GM19193 (cell line): ENCODE data around the gene RFC5.
A peak's percentile ranks its signal among the peaks of the same experiment; 100 is the strongest.

Experiments used
- POLR2A ChIP-seq: IDR thresholded peaks from 4 replicates; pipeline ENCODE4 v1.6.1; 2011; ENCODE audit not compliant: insufficient read depth, insufficient read length; ENCODE audit errors: extremely low read depth

Gene RFC5, protein sequence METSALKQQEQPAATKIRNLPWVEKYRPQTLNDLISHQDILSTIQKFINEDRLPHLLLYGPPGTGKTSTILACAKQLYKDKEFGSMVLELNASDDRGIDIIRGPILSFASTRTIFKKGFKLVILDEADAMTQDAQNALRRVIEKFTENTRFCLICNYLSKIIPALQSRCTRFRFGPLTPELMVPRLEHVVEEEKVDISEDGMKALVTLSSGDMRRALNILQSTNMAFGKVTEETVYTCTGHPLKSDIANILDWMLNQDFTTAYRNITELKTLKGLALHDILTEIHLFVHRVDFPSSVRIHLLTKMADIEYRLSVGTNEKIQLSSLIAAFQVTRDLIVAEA

DNA sequence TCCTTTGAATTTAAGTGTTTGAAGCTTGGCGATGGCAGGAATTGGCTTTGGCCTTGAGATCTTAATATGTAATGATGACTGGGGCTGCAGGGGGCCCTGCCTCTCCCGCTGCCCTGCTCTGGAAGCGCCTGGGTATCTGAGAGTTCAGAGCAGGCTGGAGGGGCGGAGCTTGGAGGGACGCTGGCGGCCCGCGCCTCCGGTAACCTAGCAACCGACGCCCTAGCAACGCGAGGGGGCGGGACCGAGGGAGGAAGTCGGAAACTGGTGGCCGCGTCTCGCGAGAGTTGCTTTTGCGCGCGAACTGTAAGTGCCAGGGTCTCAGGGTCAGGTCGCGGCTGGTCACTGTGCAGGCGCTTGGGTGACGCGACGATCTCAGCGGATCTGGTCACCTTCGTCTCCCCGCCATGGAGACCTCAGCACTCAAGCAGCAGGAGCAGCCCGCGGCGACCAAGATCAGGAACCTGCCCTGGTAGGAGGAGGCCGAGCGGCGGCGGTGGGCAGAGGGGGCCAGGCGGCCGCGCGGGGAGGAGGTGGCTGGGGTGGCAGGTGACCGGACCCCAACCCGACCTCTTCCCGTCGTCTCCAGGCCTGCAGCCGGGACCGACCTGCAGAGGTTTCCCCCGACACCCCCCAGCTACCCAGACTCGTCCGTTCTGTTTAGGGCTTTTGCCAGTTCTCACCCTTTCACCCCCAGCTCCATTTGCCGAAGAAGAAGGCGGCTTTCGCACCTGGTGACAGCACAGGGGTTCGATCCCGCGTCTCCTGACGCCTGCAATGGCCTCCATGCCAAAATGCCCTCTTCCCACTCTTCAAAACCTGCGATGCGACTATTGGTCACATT lies at the start of gene RFC5:
RFC5 (plus strand) TSS at position 280 of the 841 bp plus-strand sequence; CDS start at position 405, 125 bp downstream.
- peak; percentile 91 for TF ChIP-seq POLR2A

DNA sequence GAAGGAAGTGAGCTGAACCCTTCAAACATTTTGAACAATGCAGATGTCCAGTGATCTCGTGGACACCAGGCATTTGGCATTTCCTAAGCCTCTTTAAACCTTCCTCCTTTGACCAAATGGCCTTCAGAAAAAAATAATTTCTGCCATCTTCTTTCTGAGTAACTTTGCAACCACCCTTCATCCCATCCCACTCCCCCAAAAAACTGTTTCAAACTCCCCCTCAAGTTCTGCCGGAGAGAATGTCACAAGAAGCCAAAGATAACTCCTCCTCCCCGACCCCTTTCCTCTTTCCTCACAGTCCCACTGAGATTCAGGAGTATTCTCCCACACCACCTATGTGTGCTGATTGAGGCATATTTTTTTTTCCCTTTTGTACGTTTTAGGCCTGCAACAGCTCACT lies 49.5 kb upstream of the RFC5 start:
- no peak for TF ChIP-seq POLR2A

DNA sequence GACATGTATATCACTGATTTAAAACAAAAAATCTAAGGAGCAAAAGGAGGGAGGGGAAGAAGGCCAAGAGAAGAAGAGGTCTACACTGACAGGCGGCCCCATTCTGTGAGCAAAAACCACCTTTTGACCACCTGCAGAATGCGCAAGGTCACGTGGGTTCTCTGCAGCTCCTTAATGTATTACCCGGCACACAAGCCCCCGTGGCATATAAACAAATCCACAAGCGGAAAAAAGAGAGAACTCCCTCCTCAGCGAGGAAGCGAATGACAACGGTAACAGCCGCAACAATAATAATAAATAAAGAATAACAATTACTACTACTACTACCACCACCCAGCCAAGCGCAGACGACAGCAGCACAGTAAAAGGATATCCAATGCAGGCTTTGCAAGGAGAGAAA lies 49.0 kb upstream of the RFC5 start:
- no peak for TF ChIP-seq POLR2A

DNA sequence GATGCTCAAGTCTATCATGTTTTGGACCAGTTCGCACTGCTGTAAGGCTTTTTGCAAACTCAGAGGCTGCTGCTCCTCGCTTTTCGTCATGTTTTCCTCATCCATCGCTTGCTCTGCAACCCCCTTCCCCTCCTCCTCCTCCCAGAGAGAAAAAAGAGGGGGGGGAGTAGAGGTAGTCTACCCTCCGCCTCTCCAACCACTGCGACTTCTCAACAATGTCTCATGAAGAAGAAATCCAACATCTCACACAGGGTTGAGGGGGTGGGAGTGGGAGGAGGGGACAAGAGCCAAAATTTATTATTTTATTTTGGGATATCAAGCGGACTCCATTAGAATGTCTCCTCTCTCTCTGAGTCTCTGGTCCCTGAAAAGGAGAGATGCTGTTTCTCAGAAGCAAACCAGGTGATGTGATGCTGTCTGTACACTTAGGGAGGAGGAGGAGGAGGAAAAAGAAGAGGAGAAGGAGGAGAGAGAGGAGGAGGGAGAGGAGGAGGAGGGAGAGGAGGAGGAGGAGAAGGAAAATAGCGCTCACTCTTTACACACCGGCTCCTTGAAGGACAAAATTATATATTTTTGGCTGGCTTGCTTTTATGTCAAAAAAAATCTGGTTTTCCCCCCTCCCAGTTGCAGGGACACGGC lies 48.2 kb upstream of the RFC5 start:
- TF ChIP-seq POLR2A, result no peak

DNA sequence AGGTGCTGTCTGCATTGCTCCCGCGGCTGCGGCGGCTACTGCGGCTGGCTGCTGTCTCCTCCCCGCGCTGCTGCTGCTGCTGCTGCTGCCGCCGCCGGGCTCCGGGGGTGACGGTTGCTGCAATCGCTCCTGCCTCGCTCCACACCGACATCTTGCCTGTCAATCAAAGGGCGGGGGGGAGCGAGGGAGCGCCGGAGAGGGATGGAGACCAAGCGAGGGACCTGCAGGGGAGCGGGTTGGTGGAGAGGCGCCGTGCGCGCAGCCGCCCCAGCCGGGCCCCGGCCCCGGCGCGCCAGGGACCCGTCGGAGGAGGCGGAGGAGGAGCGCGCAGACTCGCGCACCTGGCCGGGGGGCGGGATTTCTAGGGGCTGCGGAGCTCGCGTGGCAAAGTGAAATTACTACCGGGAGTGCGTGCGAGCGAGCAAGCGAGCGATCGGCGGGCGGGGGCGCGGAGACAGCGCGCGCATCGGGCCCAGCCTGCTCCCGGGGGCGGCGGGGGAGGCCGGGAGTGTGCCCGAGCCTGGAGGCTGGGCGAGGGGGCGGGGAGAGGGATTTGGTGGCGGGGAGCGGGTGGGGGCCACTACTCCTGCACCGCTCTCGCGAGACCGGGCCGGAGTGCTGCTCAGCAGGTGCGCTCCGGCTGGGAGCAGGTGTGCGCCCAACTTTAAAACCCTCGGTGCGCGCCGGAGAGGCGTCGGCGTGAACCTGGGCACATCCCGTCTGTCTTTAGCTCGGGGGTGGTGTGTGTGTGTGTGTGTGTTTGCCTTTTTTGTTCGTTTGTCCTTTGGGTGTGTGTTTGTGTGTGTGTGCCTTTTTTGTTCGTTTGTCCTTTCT lies 47.5 kb upstream of the RFC5 start, which contains the start of gene KSR2:
KSR2 (minus strand) TSS at position 165 of the 834 bp plus-strand sequence. CDS start 735 bp downstream, outside the sequence.
- TF ChIP-seq POLR2A, result peak; percentile 21

DNA sequence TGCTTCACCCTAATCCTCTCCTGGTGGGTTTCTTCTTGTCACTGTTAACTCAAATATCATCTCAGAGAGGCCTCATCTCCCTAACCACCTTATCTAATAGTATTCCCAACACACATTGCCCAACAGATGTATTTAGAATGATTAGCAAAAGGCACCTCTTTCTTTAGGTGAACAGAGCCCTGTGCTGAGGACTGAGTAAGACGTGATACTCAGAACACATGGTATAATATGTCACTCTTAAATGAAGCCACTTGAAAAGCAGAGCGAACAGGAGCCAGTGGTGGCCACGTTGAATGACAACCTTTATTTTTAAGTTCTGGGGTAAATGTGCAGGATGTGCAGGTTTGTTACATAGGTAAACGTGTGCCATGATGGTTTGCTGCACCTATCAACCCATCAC lies 46.2 kb upstream of the RFC5 start:
- no peak for TF ChIP-seq POLR2A

DNA sequence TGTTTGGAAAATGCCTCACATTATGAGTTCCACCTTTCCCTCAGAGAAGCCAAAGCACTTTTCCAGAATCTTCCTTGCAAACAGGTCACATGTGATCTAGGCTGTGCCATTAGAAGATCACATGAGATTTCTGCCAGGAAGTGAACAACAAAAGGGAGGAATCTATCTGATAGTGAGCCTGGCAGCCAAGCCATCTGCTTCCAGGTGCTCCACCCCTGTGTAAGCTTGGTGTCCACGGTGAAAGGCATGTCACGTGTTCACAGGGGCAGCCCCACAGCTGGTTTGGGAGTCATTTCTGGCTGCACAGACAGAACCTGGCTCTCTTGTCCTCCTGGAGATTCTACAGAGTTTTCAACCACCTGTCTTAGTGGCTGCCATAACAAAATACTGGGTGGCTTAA lies 44.2 kb upstream of the RFC5 start:
- TF ChIP-seq POLR2A, result no peak

DNA sequence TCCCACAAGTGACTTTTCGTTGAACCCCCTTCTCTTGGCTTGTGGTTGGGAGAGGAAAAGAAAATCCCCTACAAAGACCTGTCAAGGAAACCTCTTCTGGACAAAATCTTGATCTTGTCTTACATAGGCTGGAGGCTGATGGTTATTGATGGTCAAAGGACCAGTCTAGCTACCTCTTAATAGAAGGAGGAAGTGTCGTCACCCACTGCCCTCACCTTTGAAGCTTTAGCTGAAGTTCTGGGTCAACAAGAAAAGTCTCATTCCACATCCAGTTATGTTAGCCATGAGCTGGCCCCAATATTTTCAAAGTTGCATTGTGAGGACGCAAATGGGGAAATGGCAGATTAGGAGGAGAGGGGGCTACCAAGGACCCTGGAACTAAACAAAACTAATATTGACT lies 41.5 kb upstream of the RFC5 start:
- no peak for TF ChIP-seq POLR2A

DNA sequence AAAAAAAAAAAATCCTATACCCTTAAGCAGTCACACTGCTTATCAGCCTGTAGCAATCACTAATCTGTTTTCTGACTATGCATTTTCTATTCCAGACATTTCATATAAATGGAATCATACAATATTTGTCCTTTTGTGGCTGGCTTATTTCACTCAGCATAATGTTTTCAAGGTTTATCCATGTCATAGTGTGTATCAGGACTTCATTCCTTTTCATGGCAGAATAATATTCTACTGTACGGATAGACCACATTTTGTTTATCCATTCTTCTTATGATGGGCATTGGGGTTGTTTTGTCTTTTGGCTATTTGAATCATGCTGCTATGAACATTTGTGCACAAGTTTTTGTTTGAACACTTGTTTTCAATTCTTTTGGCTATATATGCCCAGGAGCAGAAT lies 39.1 kb upstream of the RFC5 start:
- no peak for TF ChIP-seq POLR2A

DNA sequence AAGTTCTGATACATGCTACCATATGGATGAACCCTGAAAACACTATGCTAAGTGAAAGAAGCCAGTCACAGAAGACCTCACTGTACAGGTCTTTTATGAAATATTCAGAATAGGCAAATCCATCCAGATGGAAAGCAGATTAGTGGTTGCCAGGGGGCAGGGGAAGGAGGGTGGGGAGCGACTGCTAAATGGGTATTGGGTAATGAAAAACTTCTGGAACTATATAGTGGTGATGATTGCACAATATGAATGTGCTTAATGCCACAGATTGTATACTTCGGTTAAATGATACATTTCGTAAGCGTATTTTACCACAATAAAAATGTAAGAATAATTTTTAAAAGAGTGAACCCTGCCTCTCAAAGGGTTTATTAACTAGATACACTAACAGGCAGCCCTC lies 35.9 kb upstream of the RFC5 start:
- TF ChIP-seq POLR2A, result no peak

DNA sequence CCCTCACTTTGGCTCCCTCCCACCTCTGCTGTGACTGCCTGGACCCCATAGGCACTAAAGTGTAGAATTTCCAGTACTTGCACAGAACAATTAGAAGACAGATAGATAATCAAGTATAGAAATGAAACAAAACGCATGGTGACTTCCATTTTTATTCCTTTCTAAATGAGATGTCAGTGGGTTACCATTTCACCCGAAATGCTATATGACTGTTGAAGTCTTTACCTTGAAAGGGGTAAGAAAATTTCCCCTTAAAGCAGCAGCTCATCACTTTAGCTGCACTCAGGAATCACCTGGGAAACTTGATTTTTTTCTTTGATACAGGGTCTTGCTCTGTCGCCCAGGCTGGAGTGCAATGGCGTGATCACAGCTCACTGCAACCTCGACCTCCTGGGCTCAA lies 35.2 kb upstream of the RFC5 start:
- TF ChIP-seq POLR2A, result no peak

DNA sequence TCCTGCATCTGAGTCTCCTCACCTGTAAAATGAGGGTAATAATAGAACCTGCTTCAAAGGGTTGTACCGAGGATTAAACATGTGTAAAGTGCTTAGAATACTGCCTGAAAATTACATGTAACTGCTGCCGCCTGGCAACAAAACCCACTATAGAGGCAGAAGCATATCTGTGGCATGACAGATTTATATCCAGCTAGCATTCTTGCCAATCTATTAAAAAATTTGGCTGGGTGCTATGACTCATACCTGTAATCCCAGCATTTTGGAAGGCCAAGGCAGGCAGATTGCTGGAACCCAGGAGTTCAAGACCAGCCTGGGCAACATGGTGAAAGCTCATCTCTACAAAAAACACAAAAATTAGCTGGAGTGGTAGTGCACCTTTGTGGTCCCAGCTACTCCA lies 31.3 kb upstream of the RFC5 start:
- TF ChIP-seq POLR2A, result no peak

DNA sequence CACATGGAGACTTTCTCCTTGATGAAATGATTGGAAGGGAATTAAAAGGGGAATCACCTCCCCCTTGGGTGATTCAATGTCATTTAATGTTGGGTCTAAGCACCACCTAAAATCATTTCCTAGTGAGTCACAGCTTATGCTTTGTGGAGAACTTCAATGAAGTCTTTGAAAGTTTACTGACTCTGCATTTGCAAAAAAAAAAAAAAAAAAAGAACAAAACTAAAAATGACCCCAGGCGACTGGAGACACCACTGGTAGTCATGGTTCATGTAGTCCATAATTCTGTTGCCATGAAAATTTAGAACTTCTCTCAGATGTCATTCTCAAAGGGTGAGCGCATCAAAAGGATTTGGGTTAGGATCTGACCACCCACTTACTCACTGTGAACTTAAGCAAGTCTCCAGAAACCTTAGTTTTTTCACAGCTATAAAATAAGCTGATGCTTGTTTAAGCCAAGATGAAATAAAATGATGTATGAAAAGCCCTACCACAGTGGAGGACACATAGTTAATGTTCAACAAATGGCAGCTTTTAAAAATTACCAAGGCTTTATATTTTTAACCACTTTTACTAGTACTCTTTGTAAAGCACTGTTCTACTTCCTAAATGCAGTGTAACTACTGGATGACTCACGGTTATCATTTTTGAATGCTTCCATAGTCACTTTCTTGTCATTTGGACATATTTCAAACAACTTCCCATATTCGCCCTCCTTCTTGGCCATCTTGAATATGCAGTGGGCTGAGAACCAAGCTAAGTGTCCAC lies 29.6 kb upstream of the RFC5 start:
- no peak for TF ChIP-seq POLR2A
